Suprapubic skin (tissue), 4 donors: ENCODE results near the gene CDH4.

ENCODE experiments used
- EP300 ChIP-seq: sonication (generic); formaldehyde crosslinking; IDR thresholded peaks from one replicate; pipeline ENCODE4 v1.6.1; 2017; ENCODE audit warnings: antibody characterized with exemption
- POLR2A ChIP-seq, 2 donors: fragments of 450-650 bp; IDR thresholded peaks; one replicate each; pipeline ENCODE4 v1.6.1; 2017; ENCODE audit warnings: antibody characterized with exemption in 2 of 2, mild to moderate bottlenecking in 2 of 2, moderate library complexity in 2 of 2
- POLR2AphosphoS5 ChIP-seq, 3 donors: sonication (generic); formaldehyde crosslinking; IDR thresholded peaks; one replicate each; pipeline ENCODE4 v1.6.1; 2017; ENCODE audit warnings: antibody characterized with exemption in 3 of 3
- TF ChIP-seq, protein P1 (sequence below), 2 donors: fragments of 200-600 bp in 1 of 2; fragments of 450-650 bp in 1 of 2; sonication (generic) in 1 of 2; IDR thresholded peaks; one replicate each; pipeline ENCODE4 v1.5.1; 2016 to 2019; ENCODE audit warnings: antibody characterized with exemption in 2 of 2, mild to moderate bottlenecking in 1 of 2, moderate library complexity in 1 of 2

GRCh38 chr20:61762167-61762710 is 510.2 kb downstream of the CDH4 start:
- TF ChIP-seq, protein P1, sequence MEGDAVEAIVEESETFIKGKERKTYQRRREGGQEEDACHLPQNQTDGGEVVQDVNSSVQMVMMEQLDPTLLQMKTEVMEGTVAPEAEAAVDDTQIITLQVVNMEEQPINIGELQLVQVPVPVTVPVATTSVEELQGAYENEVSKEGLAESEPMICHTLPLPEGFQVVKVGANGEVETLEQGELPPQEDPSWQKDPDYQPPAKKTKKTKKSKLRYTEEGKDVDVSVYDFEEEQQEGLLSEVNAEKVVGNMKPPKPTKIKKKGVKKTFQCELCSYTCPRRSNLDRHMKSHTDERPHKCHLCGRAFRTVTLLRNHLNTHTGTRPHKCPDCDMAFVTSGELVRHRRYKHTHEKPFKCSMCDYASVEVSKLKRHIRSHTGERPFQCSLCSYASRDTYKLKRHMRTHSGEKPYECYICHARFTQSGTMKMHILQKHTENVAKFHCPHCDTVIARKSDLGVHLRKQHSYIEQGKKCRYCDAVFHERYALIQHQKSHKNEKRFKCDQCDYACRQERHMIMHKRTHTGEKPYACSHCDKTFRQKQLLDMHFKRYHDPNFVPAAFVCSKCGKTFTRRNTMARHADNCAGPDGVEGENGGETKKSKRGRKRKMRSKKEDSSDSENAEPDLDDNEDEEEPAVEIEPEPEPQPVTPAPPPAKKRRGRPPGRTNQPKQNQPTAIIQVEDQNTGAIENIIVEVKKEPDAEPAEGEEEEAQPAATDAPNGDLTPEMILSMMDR (IDR thresholded peaks at IDR 0.05) = no peak
- TF ChIP-seq EP300 (no peak), POLR2AphosphoS5 (IDR thresholded peaks at IDR 0.05) (no peak), POLR2A (IDR thresholded peaks at IDR 0.05) (no peak)
